DMS79 (cell line): Measurements from ENCODE around the gene GPT2.

Source experiments
- DNase-seq: peaks from one replicate; lab custom pipeline; 2025; lab: John Stamatoyannopoulos, UW

GPT2 gene

GRCh38 chr16:46896314-46896968 lies 12.3 kb downstream of the GPT2 start:
- no peak for DNase-seq

- no peak for DNase-seq
Observed at GRCh38 chr16:46897471-46897870, 13.3 kb downstream of the GPT2 start.

- DNase-seq, result no peak
Observed at GRCh38 chr16:46898006-46898405, 13.8 kb downstream of the GPT2 start.

- no peak for DNase-seq
Observed at GRCh38 chr16:46899443-46900143, 15.4 kb downstream of the GPT2 start.

GRCh38 chr16:46900455-46901235 lies 16.5 kb downstream of the GPT2 start:
- no peak for DNase-seq

- DNase-seq, result no peak
Observed at GRCh38 chr16:46901709-46902108, 17.5 kb downstream of the GPT2 start.

- DNase-seq, result no peak
Observed at GRCh38 chr16:46903255-46903905, 19.2 kb downstream of the GPT2 start.

- DNase-seq, result no peak
Observed at GRCh38 chr16:46904471-46904870, 20.3 kb downstream of the GPT2 start.

GRCh38 chr16:46906360-46907060 lies 22.3 kb downstream of the GPT2 start:
- DNase-seq, result no peak

GRCh38 chr16:46907061-46907774 lies 23.1 kb downstream of the GPT2 start:
- DNase-seq, result no peak

- DNase-seq, result no peak
Observed at GRCh38 chr16:46908540-46909372, 24.6 kb downstream of the GPT2 start.

- DNase-seq, result no peak
Observed at GRCh38 chr16:46911038-46911437, 26.9 kb downstream of the GPT2 start.

GRCh38 chr16:46911650-46912049 lies 27.5 kb downstream of the GPT2 start:
- DNase-seq, result no peak

- DNase-seq, result no peak
Observed at GRCh38 chr16:46914556-46915201, 30.5 kb downstream of the GPT2 start.

GRCh38 chr16:46915483-46916025 lies 31.4 kb downstream of the GPT2 start:
- no peak for DNase-seq

- DNase-seq, result no peak
Observed at GRCh38 chr16:46916980-46917379, 32.8 kb downstream of the GPT2 start.

GRCh38 chr16:46918400-46918799 lies 34.2 kb downstream of the GPT2 start:
- no peak for DNase-seq

GRCh38 chr16:46918905-46919792 lies 35.0 kb downstream of the GPT2 start:
- DNase-seq, result no peak
